MG63 (cell line): ENCODE measurements around the gene GTF2A2. TPM values are rescaled to one million over a fixed set of nuclear protein-coding genes. Genes with fewer than 3 reads are reported as not detected.
A peak's percentile ranks its signal among the peaks of the same experiment; 100 is the strongest.

Source experiments
- DNase-seq: peaks from one replicate; pipeline ENCODE4 v3.0.0-alpha.2; 2020
- H3K27me3 ChIP-seq: fragments of 250-450 bp; sonication (Bioruptor Pico); 2 replicates; pipeline ENCODE4 v1.5.1; 2020; ENCODE audit warnings: mild to moderate bottlenecking, moderate library complexity
- H3K36me3 ChIP-seq: fragments of 250-450 bp; sonication (Bioruptor Pico); 2 replicates; pipeline ENCODE4 v1.5.1; 2020; ENCODE audit warnings: mild to moderate bottlenecking, moderate library complexity
- H3K4me3 ChIP-seq: fragments of 250-450 bp; sonication (Bioruptor Pico); 2 replicates; pipeline ENCODE4 v1.5.1; 2020; ENCODE audit warnings: mild to moderate bottlenecking, moderate library complexity
- H3K9me3 ChIP-seq: fragments of 250-450 bp; sonication (Bioruptor Pico); 2 replicates; pipeline ENCODE4 v1.5.1; 2020; ENCODE audit warnings: mild to moderate bottlenecking, moderate library complexity
- total RNA-seq: library from RNA; depleted of rRNA; stranded (reverse); fragments of >200 nt; shearing (Covaris generic); gene quantifications from 2 replicates; pipeline ENCODE4 v1.2.3, GENCODE V29; 2014; ENCODE audit warnings: low replicate concordance

GTF2A2 gene
- total RNA-seq, 1 experiment from 2014 or later = 149 TPM

DNA sequence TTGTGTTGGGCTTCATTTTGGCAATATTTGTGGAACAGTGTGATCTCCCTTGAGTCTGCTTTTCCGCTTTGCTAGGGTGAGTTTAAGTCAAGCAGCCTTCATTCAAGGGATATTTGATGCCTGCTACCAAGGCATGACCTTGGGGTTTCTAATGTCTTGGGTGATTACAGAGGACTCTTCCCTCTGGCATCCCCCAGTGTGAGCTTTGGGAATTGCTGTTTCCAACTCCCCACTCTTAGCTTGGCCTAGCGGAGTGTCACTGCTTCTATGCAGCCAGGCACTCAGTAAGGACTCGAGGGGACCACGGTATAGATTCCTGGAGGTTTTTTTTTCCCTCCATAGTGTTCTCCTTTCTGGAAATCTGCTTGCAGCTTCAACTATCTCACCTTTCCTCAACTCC is 24.6 kb downstream of the GTF2A2 start:
- H3K36me3 ChIP-seq = peaks cover 3% of the 10 kb centered on the region
- DNase-seq = no peak

DNA sequence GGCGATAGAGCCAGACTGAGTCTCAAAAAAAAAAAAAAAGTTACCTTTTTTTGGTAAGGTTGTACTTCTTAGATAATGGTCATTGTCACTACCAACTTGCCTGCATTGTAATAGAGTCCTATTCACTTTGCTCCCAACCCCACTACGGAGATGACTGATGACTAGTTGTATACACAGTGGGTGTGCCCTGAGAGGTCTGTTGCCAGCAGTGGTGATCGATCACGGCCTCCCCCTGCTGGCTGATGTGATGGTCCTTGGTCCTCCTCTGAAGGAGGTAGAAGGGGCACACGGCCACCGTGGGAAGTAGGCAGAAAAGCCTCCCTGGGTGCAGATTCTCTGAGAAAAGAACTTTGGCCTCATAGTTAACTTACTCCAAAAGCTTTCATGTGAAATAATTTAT is 35.0 kb downstream of the GTF2A2 start:
- DNase-seq = peak; percentile 75
- Histone ChIP-seq H3K9me3 (no peaks in the 10 kb centered on the region), H3K36me3 (no peaks in the 10 kb centered on the region), H3K4me3 (no peak overlapping the region), H3K27me3 (peaks cover 7% of the 10 kb centered on the region)

More for the DNA sequence above, 24.6 kb downstream of the GTF2A2 start:
- Histone ChIP-seq H3K9me3 (no peaks in the 10 kb centered on the region), H3K4me3 (no peak overlapping the region), H3K27me3 (no peaks in the 10 kb centered on the region)

DNA sequence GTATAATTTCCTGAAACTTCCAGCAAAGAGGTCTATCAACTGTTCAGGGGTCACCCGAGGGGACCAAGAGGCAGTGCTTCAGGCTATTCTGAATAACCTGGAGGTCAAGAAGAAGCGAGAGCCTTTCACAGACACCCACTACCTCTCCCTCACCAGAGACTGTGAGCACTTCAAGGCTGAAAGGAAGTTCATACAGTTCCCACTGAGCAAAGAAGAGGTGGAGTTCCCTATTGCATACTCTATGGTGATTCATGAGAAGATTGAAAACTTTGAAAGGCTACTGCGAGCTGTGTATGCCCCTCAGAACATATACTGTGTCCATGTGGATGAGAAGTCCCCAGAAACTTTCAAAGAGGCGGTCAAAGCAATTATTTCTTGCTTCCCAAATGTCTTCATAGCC is 38.9 kb downstream of the GTF2A2 start:
- Histone ChIP-seq H3K27me3 (peaks cover 11% of the 10 kb centered on the region), H3K9me3 (no peaks in the 10 kb centered on the region; the same call in 1 of the 2 replicates), H3K36me3 (no peaks in the 10 kb centered on the region), H3K4me3 (no peak overlapping the region)
- DNase-seq = no peak

DNA sequence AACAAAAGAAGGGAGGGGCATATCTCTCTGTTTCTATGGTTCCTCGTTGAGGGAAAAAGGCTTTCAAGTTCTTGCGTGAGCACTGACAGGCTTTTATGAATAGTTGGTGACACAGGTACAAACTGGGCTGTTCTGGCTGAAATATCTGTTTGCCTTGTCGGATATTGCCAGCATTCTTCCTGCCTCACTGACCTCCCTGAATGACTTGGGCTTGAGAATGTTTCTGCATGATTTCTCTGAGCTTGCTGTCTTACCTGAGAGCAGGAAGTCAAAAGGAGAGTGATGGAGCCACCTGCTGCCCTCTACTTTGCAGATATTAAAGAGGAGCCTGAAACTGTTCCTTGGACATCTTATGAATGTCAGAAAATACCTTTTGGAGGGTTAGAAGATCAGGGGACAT is 40.9 kb downstream of the GTF2A2 start:
- DNase-seq = no peak
- Histone ChIP-seq H3K36me3 (no peaks in the 10 kb centered on the region), H3K27me3 (peaks cover 11% of the 10 kb centered on the region), H3K9me3 (no peaks in the 10 kb centered on the region; the same call in 1 of the 2 replicates), H3K4me3 (no peak overlapping the region)

DNA sequence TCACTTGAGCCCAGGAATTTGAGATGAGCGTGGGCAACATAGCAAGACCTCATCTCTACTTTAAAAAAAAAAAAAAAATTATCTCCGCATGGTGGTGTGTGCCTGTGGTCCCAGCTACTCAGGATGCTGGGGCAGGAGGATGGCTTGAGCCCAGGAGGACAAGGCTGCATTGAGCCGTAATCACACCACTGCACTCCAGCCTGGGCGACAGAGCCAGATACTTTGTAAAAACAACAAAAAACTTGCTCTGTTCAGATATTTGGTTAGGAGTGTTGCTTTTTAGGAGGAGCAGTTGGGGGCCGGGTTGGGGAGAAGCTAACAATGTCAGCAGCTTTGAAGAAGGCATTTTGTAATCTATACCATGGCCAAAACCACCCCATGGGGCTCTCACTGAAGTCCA is 41.7 kb downstream of the GTF2A2 start:
- DNase-seq = no peak
- no peak overlapping the region for H3K4me3 ChIP-seq
- H3K27me3 ChIP-seq = peaks cover 11% of the 10 kb centered on the region
- H3K9me3 ChIP-seq = no peaks in the 10 kb centered on the region; the same call in 1 of the 2 replicates
- no peaks in the 10 kb centered on the region for H3K36me3 ChIP-seq

DNA sequence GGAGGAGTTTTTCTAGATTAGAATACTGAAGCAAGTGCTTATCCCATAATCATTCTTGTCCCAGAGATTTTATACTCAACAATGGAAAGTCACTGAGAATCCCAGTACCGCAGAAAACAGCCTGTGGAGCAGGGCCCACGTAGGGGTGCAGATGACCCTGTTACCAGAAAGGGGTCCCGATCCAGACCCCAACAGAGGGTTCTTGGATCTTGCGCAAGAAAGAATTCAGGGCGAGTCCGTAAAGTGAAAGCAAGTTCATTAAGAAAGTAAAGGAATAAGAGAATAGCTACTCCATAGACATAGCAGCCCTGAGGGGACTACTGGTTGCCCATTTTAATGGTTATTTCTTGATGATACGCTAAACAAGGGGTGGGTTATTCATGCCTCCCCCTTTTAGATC is 43.2 kb downstream of the GTF2A2 start:
- no peak for DNase-seq
- no peaks in the 10 kb centered on the region; the same call in 1 of the 2 replicates for H3K9me3 ChIP-seq
- no peak overlapping the region for H3K4me3 ChIP-seq
- H3K27me3 ChIP-seq = peaks cover 7% of the 10 kb centered on the region
- no peaks in the 10 kb centered on the region for H3K36me3 ChIP-seq

DNA sequence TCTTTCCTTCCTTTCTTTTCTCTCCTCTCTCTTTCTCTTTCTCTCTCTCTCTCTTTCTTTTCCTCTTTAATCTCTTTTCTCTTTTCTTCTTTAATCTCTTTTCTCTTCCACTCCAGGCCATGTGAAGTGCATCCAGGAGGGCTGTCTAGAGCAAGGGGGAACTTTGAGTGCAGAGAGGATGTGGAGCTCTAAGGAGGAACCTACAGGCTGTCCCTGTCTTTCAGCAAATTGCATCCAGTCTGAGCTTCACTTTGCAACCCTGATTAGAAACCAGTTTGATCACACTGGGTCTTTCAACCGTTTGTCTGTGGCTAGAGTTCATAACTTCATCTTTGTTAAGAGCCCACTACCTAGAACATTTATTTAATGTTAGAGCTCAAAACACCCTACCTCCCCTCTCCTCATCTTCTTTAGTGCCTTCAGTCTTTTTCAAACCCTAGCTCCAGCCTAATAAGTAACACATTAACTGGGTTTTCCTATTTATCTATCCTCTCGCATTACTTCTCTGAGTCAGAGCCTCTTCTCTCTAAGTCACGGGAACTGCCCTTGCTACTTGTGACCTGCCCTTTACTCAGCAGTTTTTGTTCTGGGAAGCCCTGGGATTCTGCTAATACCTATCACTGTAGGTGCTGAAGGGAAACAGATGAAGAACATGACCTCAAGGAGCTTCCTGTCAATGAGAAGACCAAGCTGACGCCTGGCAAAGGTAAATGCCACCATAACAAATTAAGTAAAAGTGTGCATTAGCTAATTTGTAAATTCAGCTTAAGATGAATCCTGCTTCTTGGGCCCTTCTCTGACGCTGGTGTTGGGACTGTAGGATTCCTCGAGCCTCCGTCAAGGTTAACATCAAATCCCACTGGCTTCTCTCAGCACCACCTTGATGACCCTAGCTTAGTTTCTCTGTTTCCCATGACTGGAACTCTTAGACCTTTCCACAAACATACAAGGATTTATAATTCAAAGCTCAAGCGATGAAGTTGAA is 45.7 kb downstream of the GTF2A2 start, which contains the start of gene GCNT3:
GCNT3 (plus strand) TSS at position 508 of the 985 bp plus-strand sequence. CDS start 6,456 bp downstream, outside the sequence.
- no peak within 1 kb of the TSS for H3K4me3 ChIP-seq
- H3K27me3 ChIP-seq = peaks cover 3% of the 10 kb centered on the region; the same call in 1 of the 2 replicates
- no peaks in the 10 kb centered on the region; the same call in 1 of the 2 replicates for H3K9me3 ChIP-seq
- H3K36me3 ChIP-seq = no peaks in the 10 kb centered on the region
- peak; percentile 10 for DNase-seq

DNA sequence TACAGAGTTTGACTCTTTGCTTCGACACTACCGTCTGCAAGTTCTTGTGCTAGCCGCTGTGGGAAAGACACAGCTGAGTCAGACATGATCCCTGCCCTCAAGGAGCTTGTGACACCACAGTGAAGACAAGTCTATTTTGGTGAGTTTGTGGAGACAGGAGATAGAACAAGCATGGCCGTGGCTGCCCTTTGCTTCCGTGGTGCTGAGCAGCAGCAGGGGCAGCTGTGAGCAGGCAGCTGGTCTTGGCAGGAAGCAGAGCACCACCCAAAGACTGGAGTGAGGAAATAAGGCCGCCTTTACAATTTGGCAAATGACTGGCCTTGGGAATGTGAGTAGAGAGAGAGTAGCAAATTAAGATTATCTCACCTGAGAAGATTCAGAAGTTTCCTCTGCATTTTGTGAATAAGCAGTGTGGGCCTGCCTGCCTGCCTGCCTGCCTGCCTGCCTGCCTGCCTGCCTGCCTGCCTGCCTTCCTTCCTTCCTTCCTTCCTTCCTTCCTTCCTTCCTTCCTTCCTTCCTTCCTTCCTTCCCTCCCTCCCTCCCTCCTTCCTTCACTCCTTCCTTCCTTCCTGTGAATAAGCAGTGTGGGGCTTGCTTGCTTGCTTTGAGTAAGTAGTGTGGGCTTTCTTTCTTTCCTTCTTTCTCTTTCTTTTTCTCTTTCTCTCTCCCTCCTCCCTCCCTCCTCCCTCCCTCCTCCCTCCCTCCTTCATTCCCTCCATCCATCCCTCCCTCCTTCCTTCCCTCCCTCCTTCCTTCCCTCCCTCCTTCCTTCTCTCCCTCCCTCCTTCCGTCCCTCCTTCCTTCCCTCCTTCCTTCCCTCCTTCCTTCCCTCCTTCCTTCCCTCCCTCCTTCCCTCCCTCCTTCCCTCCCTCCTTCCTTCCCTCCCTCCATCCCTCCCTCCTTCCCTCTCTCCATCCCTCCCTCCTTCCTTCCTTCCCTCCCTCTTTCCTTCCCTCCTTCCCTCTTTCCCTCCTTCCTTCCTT is 47.3 kb downstream of the GTF2A2 start:
- Histone ChIP-seq H3K9me3 (no peaks in the 10 kb centered on the region; the same call in 1 of the 2 replicates), H3K36me3 (no peaks in the 10 kb centered on the region), H3K4me3 (no peak overlapping the region), H3K27me3 (no peaks in the 10 kb centered on the region; the same call in 1 of the 2 replicates)
- peak; percentile 20 for DNase-seq

DNA sequence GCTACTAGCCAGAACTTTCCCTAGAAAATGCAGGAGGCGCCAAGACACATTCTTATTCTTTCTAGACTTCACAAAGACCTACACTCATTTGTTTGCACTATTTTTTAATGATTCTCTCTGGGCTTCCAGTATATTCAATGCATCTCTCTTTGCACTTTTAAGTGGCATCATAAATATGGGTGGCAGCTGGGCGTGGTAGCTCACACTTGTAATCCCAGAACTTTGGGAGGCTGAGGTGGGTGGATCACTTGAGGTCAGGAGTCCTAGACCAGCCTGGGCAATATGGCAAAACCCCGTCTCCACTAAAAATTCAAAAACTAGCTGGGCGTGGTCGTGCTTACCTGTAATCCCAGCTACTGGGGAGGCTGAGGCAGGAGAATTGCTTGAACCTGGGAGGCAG is 51.3 kb downstream of the GTF2A2 start:
- no peak for DNase-seq
- Histone ChIP-seq H3K27me3 (no peaks in the 10 kb centered on the region; the same call in 1 of the 2 replicates), H3K9me3 (peaks cover 19% of the 10 kb centered on the region), H3K4me3 (no peak overlapping the region), H3K36me3 (no peaks in the 10 kb centered on the region)

DNA sequence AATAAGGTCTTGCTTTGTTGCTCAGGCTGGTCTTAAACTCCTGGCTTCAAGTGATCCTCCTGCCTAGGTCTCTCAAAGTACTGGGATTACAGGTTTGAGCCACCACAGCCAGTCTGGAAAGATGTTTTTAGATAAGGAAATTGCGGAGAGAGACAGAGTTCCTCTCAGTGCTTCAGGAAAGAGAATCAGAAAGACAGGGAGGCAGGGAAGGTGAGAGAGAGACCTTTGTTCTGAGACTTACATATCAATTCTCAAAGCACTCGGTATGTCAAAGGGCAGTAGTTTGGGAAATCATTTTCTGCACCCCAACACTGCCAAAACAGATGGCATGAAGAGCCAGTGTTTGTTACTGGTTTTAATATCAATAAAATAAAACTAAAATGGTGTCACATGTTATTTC is 58.9 kb downstream of the GTF2A2 start:
- no peak overlapping the region for H3K4me3 ChIP-seq
- no peaks in the 10 kb centered on the region for H3K27me3 ChIP-seq
- no peak for DNase-seq
- H3K9me3 ChIP-seq = peaks cover 11% of the 10 kb centered on the region
- no peaks in the 10 kb centered on the region for H3K36me3 ChIP-seq

DNA sequence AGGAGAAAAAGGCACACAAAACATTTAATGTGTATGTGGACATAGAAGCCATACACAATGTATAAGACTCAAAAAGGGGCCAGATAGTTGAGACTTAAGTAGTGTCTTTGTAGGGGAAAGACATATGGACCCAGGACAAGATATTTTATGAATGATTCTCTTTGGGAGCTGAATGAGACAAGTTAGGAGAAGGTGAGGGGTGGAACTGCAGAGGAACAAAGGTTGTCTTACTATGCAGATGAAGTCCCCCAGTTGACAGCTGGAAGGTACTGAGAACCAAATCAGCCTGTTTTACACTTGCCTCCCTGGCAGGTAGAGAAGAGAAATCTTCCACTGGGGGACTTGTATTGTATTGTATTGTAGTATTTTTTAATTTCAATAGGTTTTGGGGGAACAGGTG is 60.7 kb downstream of the GTF2A2 start:
- no peak overlapping the region for H3K4me3 ChIP-seq
- no peak for DNase-seq
- no peaks in the 10 kb centered on the region for H3K27me3 ChIP-seq
- peaks cover 9% of the 10 kb centered on the region; the same call in 1 of the 2 replicates for H3K9me3 ChIP-seq
- no peaks in the 10 kb centered on the region for H3K36me3 ChIP-seq

DNA sequence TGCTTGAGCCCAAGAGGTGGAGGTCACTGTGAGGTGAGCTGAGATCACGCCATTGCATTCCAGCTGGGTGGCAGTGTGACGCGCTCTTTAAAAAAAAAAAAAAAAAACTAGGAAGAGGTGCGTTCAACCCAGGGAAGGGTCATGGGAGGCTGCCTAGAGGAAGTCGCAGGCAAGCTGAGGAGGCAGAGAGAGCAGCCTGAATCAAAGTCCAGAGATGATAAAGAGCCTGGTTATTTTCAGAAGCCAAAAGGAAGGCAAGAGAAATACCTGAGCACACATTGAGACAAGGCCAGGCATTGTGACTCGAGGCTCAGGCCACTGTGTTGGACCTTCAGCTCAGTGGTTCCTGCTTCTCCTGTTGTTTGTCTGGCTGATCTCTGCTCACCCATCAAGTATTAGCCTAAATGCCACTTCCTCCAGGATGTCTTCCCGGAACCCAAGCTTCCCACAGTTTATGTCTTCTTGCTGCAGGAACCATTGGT is 61.8 kb downstream of the GTF2A2 start:
- Histone ChIP-seq H3K4me3 (no peak overlapping the region), H3K36me3 (no peaks in the 10 kb centered on the region), H3K27me3 (no peaks in the 10 kb centered on the region), H3K9me3 (0 out of 2 replicates have a peak, but pooled peaks cover 2% of the 10 kb centered on the region)
- DNase-seq = no peak

DNA sequence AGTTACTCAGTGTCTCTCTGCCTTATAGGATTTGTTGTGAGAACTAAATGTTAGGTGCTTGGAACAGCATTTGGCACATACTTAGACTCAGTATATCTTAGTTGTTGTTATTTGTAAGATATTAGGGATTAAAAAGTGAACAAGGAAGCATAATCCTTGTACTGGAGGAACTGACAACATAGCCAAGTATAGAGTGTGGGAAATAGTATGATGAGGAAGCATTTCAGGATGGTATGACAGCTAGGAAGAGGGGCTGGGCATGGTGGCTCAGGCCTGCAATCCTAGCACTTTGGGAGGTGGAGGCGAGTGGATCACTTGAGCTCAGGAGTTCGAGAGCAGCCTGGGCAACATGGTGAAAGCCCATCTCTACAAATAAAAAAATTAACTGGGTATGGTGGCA is 62.3 kb downstream of the GTF2A2 start:
- Histone ChIP-seq H3K27me3 (no peaks in the 10 kb centered on the region), H3K9me3 (no peaks in the 10 kb centered on the region), H3K4me3 (no peak overlapping the region), H3K36me3 (no peaks in the 10 kb centered on the region)
- DNase-seq = no peak

DNA sequence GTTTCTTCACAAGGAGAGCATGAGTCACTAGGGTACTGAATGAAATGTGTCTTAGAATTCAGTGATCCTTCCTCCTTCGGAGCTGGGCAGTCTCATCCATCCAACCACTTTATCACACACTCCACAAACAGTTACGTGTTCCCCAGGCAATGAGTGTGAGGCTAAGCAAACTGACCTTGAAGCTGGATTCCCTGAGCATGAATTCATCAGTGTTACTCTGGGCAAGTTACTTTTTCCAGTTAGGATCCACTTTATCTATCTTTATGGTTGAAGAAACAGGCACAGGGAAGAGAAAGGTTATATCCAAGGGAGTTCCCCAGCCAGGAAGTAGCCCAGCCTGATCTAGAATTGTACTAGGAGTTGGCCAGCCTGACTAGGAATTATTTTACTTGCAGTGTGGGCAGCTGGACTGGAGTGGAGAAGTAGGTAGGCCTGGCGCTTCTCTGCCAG is 62.8 kb downstream of the GTF2A2 start:
- Histone ChIP-seq H3K36me3 (no peaks in the 10 kb centered on the region), H3K27me3 (no peaks in the 10 kb centered on the region), H3K9me3 (no peaks in the 10 kb centered on the region), H3K4me3 (no peak overlapping the region)
- peak; percentile 18 for DNase-seq

DNA sequence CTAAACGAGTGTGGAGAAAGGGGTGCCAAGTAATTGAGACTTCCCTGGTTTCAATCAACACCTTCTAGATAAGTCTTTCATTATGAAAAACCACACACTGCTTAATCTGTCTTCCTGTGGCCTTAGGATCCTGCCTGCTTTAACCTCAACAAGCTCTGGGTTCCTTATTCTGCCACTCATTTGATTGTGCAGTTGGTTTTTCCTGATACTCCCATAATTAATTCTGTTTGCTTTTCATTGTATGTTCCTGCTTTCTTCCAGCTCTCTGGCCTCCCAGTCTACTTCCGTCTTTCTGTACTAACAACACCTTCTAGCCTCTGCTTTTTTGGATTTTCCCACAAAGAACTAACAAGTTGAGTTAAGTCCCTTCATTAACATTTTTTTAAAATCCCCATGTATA is 66.0 kb downstream of the GTF2A2 start:
- no peak for DNase-seq
- Histone ChIP-seq H3K9me3 (no peaks in the 10 kb centered on the region), H3K4me3 (no peak overlapping the region), H3K36me3 (no peaks in the 10 kb centered on the region), H3K27me3 (no peaks in the 10 kb centered on the region)

DNA sequence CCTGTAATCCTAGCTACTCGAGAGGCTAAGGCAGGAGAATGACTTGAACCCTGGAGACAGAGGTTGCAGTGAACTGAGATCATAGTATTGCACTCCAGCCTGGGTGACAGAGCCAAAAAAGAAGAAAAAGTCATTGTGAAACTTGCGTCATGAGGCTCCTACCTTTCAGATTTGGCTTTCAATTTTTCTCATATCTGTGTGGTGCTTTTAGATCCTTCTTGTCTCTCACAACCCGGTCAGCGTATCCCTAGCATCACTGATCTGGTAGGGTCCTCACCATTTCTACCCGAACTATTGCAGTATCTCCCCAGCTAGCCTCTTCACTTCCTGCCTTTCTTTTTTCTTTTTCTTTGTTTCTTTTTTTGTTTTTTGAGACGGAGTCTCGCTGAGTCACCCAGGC is 67.3 kb downstream of the GTF2A2 start:
- no peak overlapping the region for H3K4me3 ChIP-seq
- no peaks in the 10 kb centered on the region for H3K36me3 ChIP-seq
- H3K9me3 ChIP-seq = no peaks in the 10 kb centered on the region
- no peaks in the 10 kb centered on the region for H3K27me3 ChIP-seq
- DNase-seq = no peak
